Uterus (tissue), 2 donors: ENCODE measurements around the gene ESPN.

Experiments used
- CTCF ChIP-seq, 4 experiments: fragments of 200-600 bp in 2 of 4; fragments of 450-650 bp in 2 of 4; sonication (generic) in 2 of 4; IDR thresholded peaks; one replicate each; pipeline ENCODE4 v1.5.1; 2016 to 2019; ENCODE audit warnings: antibody characterized with exemption in 4 of 4, mild to moderate bottlenecking in 2 of 4, moderate library complexity in 1 of 4
- POLR2A ChIP-seq, 2 donors: fragments of 450-650 bp; IDR thresholded peaks; one replicate each; pipeline ENCODE4 v1.6.1; 2016; ENCODE audit warnings: antibody characterized with exemption in 2 of 2, mild to moderate bottlenecking in 1 of 2, moderate library complexity in 1 of 2

DNA sequence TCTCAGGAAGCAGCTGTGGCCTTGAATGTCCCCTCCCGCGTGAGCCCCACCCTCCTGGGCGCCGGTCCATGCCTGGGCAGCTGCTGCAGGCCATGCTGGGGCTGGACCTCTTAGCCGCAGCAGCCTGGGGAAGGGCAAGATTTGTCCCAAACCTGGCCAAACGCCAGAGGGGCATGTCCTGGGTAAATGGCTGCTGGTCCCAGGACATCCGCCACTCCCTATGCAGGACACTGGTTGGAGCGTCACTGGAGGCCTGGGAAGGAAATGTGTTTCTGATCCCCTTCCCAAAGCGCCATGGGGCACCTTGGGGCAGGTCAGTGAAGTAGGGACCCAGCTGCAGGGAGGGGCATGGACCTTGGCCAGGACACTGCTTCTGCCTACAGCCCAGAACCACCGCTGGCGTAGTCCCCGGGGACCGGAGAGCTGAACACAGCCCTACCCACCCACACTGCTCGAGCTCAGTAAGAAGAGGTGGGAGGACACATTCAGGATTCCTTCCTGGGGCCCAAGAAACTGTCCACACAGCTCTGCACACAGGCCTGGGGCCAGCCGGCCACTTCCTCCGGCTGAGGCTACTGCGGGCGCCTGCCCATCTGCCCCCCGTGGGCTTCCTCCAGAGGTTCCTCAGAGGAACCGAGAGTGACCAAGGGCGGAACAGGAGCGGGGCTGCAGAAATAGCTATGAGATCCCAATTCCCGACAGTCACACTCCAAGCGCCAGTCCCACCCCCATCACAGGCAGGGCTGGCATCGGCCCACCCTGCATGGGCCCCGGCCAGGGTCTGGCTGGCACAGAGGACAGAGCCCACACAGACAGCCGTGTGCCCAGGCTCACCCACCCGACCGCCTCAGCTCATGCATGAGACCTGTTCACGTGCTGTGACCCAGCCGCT is 77.7 kb downstream of the ESPN start:
- TF ChIP-seq POLR2A (IDR thresholded peaks at IDR 0.05) (no peak), CTCF (IDR thresholded peaks at IDR 0.05) (no peak)
